ENCODE data around the gene MAD1L1.

DNA sequence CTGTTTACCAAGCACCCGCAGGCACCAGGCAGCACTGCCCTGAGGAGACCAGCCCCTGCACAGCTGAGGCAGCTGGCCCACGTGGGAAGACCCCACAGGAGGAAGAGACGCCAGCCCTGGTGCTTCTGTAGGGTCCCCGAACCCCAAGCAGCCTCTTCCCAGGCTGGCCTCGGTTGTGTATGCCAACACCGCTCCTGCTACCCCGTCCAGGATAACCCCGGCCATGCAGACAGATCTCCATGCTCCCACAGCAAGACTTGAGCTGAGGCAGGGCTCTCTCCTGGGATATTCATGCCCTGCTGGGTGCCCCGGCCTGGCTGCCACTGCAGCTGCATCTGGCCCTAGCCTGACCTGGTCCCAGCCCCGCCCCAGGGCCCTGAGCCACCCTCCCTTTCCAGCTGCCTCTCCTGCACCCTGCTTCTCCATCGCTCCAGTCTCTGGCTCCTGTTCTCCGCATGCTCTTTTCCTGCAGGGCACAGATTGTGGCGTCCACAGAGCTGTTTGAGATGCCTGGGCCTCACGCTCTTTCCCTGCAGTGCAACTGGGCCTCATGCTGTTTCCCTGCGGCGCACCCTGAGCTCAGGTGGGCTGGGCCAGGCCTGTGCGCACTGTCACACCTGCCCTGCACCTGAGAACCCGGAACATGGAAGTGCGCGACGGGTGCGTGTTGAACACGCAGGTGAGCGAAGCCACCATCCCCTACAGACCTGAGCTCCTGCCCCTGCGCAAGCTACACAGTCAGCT, 326.5 kb downstream of the MAD1L1 start:
- TF ChIP-seq ZBTB21 (CRISPR knock-in tag; IDR thresholded peaks at IDR 0.05; ENCODE audit: borderline replicate concordance) (no peak), SOX15 (CRISPR knock-in tag; IDR thresholded peaks at IDR 0.05) (no peak), GABPB1 (CRISPR knock-in tag; IDR thresholded peaks at IDR 0.05) (no peak), ZBTB43 (CRISPR knock-in tag; IDR thresholded peaks at IDR 0.05) (no peak), ZNF416 (CRISPR knock-in tag; IDR thresholded peaks at IDR 0.05) (no peak), NR2C2 (CRISPR knock-in tag; IDR thresholded peaks at IDR 0.05) (no peak), CBFB (CRISPR knock-in tag; IDR thresholded peaks at IDR 0.05; ENCODE audit: low read depth) (no peak), NFATC4 (CRISPR knock-in tag; IDR thresholded peaks at IDR 0.05) (no peak)
- TF ChIP-seq, protein P1, sequence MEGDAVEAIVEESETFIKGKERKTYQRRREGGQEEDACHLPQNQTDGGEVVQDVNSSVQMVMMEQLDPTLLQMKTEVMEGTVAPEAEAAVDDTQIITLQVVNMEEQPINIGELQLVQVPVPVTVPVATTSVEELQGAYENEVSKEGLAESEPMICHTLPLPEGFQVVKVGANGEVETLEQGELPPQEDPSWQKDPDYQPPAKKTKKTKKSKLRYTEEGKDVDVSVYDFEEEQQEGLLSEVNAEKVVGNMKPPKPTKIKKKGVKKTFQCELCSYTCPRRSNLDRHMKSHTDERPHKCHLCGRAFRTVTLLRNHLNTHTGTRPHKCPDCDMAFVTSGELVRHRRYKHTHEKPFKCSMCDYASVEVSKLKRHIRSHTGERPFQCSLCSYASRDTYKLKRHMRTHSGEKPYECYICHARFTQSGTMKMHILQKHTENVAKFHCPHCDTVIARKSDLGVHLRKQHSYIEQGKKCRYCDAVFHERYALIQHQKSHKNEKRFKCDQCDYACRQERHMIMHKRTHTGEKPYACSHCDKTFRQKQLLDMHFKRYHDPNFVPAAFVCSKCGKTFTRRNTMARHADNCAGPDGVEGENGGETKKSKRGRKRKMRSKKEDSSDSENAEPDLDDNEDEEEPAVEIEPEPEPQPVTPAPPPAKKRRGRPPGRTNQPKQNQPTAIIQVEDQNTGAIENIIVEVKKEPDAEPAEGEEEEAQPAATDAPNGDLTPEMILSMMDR (IDR thresholded peaks at IDR 0.05) = no peak
- TF ChIP-seq, protein P2, sequence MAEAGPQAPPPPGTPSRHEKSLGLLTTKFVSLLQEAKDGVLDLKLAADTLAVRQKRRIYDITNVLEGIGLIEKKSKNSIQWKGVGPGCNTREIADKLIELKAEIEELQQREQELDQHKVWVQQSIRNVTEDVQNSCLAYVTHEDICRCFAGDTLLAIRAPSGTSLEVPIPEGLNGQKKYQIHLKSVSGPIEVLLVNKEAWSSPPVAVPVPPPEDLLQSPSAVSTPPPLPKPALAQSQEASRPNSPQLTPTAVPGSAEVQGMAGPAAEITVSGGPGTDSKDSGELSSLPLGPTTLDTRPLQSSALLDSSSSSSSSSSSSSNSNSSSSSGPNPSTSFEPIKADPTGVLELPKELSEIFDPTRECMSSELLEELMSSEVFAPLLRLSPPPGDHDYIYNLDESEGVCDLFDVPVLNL (CRISPR knock-in tag; IDR thresholded peaks at IDR 0.05; ENCODE audit: borderline replicate concordance, low read depth) = no peak
